GM13976 (cell line): ENCODE measurements around the gene KCNH8.

Source experiments
- DNase-seq: peaks from one replicate; pipeline ENCODE4 v3.0.0; 2012; ENCODE audit warnings: low spot score
- in situ Hi-C: fragments of 300-500 bp; cut with MboI; formaldehyde crosslinking; loops from one replicate; pipeline ENCODE4 v1.12.0; 2022; ENCODE audit warnings: low sequenced_read_pairs, mixed read lengths, inconsistent platforms; ENCODE audit not compliant: unreplicated experiment
- TF ChIP-seq, protein P1 (sequence below): IDR thresholded peaks from 2 replicates; pipeline ENCODE4 v1.5.1; 2012; ENCODE audit warnings: borderline replicate concordance, mild to moderate bottlenecking; ENCODE audit not compliant: insufficient read depth; ENCODE audit errors: extremely low read depth, missing control alignments, control extremely low read depth

KCNH8 gene

DNA sequence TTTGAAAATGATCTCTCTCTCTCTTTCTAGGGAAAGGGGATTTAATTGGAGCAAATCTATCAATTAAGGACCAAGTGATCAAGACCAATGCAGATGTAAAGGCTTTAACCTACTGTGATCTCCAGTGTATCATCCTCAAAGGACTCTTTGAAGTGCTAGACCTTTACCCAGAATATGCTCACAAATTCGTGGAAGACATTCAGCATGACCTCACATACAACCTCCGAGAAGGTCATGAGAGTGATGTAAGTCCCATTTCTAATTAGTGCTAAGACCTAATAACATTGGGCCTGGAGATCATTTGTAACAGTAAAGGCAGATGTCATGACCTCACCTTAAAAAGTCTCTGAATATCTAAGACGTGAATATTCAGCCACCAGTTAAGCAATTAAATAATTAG lies 308.4 kb downstream of the KCNH8 start:
- in situ Hi-C loops = no loop called here
- no peak for DNase-seq
- TF ChIP-seq, protein P1, sequence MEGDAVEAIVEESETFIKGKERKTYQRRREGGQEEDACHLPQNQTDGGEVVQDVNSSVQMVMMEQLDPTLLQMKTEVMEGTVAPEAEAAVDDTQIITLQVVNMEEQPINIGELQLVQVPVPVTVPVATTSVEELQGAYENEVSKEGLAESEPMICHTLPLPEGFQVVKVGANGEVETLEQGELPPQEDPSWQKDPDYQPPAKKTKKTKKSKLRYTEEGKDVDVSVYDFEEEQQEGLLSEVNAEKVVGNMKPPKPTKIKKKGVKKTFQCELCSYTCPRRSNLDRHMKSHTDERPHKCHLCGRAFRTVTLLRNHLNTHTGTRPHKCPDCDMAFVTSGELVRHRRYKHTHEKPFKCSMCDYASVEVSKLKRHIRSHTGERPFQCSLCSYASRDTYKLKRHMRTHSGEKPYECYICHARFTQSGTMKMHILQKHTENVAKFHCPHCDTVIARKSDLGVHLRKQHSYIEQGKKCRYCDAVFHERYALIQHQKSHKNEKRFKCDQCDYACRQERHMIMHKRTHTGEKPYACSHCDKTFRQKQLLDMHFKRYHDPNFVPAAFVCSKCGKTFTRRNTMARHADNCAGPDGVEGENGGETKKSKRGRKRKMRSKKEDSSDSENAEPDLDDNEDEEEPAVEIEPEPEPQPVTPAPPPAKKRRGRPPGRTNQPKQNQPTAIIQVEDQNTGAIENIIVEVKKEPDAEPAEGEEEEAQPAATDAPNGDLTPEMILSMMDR = no peak

GRCh38 chr3:19457449-19457848 lies 309.1 kb downstream of the KCNH8 start:
- in situ Hi-C loops = no loop called here
- no peak for DNase-seq
- TF ChIP-seq, protein P1 = no peak

GRCh38 chr3:19467761-19468160 lies 319.5 kb downstream of the KCNH8 start:
- TF ChIP-seq, protein P1 = no peak
- no peak for DNase-seq
- in situ Hi-C loops = no loop called here

- TF ChIP-seq, protein P1 = no peak
- in situ Hi-C loops = no loop called here
- no peak for DNase-seq
These were observed 322.8 kb downstream of the KCNH8 start for GRCh38 chr3:19471138-19471537.

DNA sequence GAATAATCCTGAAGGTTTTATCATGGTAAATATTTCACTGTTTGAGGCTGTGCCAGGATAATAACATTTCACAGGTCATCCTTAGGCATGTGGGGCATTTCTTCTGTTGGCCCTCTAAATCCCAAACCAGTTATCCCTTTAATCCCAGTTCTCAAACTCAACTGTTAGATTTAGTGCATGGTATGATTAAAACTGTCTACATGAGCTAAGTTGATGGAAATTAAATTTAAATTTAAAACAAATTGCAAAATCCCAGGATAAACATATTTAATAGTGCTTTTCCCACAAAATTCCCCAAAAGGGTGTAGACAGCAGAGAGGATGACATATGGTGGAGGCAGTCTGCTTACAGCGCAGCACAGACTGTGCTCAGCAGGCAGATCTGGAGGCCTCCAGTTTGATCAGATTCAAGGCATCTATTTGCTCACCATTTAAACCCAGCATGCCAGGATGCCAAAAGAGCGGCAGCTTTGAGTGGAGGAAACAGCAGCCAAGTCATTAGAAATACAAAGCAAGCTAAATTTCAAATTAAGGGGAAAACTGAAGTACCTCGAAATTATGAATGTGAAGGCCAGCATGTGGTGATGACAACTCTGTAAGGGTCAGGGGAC lies 325.8 kb downstream of the KCNH8 start:
- no peak for DNase-seq
- TF ChIP-seq, protein P1 = no peak
- in situ Hi-C loops = no loop called here

DNA sequence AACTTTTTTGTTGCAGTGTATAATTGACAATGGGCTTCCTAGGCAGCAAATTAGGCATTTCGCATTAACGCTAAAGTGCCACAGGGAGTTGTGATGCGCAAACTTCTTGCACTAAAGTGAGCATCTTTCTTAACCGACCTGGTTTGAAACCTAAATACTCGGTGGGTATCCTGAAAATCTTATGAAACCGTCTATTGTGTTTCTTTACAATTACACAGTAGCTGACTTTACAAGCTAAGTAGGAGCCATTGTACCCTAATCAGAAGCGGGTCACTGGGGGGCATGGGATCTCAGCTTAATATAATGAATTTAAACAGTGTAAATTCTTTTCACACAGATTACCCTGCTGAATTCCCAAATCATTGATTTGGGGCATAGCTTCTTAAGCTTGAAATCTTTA lies 328.0 kb downstream of the KCNH8 start:
- no peak for DNase-seq
- in situ Hi-C loops = no loop called here
- TF ChIP-seq, protein P1 = no peak
